Stromal cell of bone marrow (primary cell): Measurements from ENCODE around the gene C2CD4A.

Experiments used
- DNase-seq: peaks from one replicate; pipeline ENCODE4 v3.0.0-alpha.2; 2012; ENCODE audit warnings: low read depth

Gene C2CD4A

DNA sequence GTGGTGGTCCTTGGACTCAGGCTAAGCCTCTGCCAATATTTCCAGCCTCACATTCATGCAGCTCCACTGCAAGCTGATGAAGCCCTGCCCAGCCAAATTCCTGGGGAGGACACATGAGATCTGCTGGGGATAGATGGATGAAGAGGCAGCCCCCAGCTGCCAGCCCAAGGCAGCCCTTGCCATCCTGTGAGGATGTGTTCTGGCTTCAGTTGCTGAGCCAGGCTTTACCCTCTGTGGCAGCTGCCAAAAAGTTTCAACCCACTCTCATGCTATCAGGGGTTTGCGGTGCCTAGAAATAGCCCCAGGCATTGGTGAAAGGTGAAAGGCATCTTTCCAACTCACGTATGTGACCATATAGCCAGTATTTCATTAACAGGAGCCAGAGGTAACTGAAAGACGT lies 37.6 kb downstream of the C2CD4A start:
- no peak for DNase-seq

DNA sequence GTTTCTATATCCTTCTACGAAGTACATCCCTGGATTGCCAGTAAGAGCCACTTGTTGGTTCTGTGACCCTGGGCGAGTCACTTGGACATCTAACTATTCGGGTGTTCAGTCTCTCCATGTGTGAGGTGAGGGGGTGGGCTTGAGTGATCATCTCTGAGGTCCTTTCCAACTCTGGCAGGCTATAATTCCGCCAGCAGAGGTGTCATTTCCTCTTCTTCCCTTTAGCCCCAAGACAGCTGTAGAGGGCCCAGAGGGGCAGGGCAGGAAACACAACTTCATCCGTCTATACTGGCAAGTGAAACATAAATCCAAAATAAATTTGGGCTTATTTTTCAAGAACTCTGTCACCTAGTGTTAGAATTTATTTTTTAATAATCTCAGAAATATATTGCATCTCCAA lies 38.1 kb downstream of the C2CD4A start:
- DNase-seq, result no peak

DNA sequence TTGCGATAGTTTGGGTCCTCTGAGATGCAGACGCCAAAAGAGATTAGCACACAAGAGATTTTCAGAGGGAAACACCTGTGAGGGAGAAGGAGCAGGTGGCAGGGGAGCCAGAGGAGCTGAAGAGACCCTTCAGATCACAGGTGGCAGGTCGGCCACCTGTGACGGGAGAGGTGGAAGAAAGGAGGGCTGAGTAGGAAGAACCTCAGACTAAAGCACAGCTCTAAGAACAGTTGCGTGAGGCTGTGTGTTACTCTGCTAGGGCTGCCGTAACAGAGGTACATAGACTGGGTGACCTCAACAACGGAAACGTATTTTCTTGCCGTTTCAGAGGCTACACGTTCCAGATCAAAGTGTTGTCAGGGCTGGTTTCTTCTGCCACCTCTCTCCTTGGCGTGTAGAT lies 38.5 kb downstream of the C2CD4A start:
- no peak for DNase-seq

DNA sequence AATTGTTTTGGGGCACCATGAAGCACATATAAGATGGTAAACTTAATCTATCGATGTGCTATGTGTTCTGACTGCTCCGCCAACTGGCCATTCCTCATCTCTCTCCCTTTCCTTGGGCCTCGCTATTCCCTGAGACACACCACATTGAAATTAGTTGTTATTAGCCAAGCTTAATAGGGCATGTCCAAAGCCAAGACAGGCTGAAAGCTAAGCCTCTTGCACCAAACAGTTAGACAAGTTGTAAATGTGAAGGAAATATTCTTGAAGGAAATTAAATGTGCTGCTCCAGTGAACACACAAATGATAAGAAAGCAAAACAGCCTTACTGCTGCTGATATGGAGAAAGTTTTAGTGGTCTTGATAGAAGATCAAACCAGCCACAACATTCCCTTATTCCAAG lies 39.3 kb downstream of the C2CD4A start:
- no peak for DNase-seq

DNA sequence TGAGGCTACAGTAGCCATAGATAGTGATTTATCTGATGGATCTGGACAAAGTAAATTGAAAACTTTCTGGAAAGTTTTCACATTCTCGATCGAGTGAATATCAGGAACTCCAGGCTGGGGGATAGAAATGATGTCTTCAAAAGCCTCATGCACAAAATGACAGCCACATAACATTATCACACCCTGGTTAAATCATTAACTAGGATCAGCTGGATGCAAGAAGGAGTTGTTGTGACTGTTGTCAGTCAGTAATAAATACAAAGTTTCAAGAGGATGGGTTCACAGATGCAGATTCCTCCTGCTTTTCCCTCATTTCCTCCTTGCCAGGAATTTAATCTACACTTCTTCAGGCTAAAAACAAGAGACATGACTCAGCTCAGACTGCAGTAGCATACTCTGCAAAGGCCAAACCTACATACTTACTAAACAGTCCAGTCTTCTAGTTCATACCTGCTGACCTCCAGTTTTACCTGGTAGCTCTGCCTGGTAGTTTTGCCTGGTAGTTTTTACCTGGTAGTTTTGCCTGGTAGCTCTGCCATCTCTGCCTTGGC lies 40.9 kb downstream of the C2CD4A start:
- no peak for DNase-seq

DNA sequence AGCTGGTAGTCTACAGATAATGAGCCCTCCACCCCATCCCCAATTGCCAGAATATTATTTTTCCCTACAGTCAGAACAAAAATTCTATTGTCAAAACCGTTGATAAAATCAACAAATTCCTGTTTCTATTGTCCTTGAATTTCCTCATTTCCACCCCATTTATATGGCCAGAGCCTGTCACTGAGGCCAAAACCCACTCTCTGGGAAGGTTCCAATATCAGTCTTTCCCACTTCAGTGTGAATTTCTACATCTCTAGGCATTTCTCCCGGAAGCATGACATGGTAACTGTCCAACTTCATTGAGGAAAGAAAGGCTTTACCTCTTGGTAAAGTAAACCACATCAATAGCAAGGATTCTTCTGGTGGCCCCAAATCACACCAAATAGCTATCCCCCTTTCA lies 41.6 kb downstream of the C2CD4A start:
- DNase-seq, result no peak

DNA sequence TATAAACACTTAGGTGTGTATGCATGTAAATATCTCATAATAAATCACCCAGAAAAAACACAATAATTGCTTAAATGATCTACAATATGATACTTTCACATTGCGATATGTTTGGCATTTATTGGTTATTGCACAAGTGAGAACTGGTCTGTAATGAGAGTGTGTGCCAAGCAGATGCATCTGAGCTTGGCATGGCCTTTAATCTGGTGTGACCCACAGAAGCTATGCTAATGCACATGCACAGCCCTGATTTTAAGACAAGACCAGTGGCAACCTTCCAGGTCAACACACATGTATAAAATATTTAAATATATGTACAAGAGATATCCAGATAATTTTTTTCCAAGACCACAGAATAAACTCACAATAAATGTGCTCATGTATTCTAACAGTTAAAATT lies 42.7 kb downstream of the C2CD4A start:
- DNase-seq, result no peak

DNA sequence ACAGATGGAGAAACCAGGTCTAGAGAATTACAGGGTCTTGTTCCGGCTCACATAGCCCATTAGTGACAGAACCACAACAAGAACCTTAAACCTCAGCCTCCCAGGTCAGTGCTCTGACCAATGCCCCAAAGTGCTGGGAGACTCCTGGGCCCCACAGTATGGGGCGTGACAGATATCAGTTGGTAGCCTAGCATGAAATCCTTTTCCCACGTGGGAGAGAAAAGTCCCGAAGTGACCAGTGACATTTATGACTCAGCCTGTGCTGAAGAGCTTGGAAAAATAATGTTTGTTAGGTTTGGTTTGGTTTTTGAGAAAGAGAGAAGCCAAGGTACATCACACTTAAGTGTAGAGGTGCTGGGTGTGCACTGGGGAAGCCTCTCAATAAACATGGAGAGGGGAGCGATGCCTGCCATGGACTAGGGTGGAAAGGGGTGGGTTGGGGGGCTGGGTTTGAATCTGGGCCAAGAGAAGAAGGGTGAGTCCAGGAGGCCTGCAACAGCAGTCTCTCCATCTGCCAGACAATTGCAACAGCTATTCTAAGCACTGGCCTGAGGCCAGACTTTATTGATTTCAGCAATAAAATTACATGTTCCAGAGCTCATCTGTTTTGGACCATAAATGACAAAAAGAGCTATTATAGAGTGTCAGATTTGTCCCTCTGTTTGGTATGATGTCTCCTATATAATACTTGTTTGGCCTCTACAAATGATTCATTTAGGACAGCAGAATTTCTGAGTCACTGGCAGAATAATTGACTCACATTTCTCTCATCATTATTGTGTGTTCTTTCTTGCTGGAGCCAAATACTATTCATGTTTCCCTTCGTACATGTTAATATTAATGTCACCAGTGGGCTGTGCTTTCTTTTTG lies 43.4 kb downstream of the C2CD4A start:
- DNase-seq, result peak; percentile 74

DNA sequence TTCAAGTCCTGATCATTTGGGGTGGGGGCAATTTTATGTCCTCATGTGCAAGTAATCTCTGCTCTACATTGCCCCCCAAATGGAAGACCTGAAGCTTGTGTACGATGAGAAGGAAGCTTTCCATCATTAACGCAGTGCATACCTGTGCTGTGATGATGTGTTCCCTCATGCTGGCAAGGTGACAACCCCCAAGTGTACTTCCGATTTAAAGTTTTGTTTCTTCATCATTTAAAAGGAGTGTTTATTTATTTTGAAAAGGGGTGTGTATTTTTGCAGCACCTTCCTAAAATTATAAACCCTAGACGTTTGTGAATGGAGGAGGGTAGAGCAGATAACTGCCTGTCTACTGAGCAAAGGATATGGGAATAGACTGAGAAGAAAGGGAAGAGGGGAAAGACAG lies 45.3 kb downstream of the C2CD4A start:
- DNase-seq, result no peak

DNA sequence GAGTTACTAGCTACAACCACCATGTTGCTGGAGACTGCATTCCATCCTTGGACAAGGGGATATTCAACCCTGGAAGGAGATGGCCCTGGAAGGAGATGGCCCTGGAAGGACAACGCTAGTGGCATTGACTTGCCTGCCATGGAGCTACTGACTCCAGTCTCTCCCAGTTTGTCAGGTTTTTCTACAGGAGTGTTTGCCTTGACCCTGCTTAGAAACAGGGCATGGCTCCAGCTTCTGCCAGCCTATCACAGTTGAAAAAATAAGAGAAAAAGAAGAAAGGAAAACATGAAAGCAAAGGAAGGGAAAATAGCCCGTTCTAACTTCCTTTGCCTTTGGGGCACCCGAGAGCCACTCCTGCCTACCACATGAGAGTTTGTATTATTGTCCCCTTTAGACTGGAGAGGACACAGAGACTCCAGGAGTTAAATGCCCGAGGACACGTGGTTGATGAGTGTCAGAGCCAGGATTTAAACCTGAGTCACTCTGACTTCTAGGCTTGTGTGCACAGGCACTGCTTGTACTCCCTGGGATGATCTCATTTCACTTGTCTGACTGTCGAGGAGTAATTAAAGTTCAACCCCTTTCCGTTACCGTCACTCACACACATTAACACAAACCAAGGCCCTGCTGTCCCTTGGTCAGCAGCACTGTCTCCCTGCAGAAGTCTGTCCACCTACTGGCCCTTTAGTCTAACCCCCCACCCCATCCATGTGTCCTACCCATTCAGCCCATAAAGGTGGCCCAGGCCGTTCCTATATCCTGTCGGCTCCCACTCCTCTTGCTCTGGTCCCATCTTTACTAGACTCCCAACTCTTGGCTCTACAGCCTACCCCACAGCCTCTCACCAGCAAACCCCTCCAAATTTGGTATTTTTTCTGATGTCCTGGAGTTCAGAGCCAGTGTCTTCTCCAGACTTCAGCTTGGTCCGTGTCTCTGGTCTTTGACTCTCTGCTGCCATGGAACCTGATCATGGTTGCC lies 46.1 kb downstream of the C2CD4A start:
- peak; percentile 86 for DNase-seq

DNA sequence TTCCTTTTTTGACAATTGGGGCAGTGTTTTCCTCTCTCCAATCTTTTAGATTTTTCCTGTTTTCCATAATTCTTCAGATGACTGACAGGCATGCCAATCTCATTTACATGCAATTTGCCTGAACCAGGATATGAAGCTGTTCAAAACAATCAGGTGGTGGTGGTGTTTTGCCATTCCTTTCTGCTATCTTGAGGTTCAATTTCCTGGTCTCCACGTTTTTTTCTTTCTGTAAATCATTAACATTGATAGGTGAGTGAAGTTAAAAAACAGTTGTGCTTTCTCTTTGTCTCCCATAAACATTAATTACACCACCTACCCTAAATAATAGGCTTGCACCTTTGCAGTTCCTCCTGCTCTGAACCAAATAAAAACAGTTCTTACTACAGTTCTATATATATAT lies 49.1 kb downstream of the C2CD4A start:
- no peak for DNase-seq

DNA sequence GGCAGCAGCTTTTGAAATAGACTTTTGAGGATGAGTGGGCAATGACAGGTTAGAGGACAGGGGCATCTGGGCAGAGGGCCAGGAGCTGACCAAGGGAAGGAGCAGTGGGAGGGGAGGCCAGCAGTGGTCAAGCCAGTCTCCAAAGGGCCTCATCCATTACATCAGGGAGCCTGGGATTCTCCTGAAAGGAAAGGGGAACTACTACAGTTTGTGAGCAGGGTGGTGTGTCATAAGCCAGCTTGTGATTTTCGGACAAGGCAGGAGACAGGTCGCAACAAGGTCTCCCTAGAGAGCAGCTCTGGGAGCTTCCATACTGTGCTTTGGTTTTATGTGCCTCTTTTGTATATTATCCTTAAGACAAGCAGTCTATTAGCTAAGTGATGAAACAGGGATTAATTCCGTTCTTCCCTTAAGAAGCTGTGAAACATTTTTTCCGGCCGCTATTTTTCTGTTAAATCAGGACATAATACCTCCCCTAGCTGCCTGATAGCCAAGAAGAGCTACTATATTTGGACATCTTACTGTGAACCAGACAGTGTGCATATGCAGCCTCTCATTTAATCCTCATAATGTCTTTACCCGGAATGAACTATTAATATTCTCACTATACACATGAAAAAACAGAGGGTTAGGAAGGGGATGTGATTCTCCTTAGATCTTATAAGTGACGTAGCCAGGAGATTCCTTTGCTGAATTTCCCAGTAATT lies 51.9 kb downstream of the C2CD4A start:
- DNase-seq, result no peak

DNA sequence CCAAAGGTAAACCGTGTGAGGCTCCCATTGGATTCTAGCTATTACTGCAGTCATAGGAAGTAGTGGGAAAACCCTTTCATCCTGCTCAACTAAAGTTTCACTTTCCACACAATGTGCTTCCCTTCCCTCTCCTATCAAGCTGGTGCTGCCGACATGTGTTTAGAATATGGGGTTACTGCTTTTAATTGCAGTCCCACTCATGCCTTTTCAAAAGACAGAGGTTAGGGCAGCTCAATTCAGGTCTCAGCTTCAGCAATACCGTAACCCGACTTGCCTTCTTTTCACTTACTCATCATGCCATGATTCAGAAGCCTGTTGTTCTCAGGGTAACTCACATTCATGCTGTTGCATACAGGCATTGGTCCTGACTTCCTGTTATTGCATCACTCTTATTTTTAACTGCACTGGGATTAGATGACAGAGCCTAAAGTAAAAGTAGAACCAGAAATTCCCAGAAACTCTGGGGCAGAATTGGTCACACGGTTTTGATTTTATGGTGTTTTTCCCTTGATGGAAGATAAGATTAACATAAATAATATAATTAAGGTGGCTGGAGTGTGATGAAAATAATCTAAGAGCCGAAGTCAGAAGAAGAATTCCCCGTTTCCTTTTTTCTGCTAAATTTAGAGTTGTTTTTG lies 52.6 kb downstream of the C2CD4A start:
- DNase-seq, result peak; percentile 96

DNA sequence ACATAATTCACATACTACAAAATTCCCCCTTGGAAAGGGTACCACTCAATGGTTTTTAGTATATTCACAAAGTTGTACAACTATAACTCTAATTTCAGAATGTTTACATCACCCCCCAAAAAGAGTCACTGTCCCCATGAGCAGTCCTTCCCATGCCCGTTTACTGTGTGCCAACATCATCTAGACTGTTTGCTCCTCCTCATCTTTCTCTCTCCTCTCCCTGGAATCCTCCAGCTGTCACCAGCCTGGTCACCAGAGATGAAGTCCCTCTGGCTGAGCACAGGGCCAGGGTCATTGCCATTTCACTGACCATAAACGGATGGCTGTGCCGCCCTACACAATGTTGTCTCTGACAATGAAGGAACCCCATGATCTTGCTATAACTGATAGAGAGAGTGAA lies 53.1 kb downstream of the C2CD4A start:
- no peak for DNase-seq
